Progenitor cell of endocrine pancreas (in vitro differentiated cells): ENCODE results near the gene RHO. TPM values are rescaled to one million over a fixed set of nuclear protein-coding genes. Genes with fewer than 3 reads are reported as not detected.

Experiments
- DNase-seq: peaks from one replicate; pipeline ENCODE4 v3.0.0; 2021; ENCODE audit warnings: low spot score; ENCODE audit not compliant: unreplicated experiment
- H3K27ac Mint-ChIP-seq: 2 replicates; pipeline ENCODE4 v1.8.0; 2021; ENCODE audit warnings: mild to moderate bottlenecking, moderate library complexity, mixed read lengths
- H3K27me3 Mint-ChIP-seq: 2 replicates; pipeline ENCODE4 v1.8.0; 2021; ENCODE audit warnings: mixed read lengths
- H3K36me3 Mint-ChIP-seq: 2 replicates; pipeline ENCODE4 v1.8.0; 2022; ENCODE audit warnings: mixed read lengths; ENCODE audit not compliant: insufficient read depth
- H3K4me1 Mint-ChIP-seq: 2 replicates; pipeline ENCODE4 v1.8.0; 2021; ENCODE audit warnings: low read depth, mixed read lengths
- H3K4me3 Mint-ChIP-seq: 2 replicates; pipeline ENCODE4 v1.8.0; 2021; ENCODE audit warnings: low read depth, mild to moderate bottlenecking, moderate library complexity, mixed read lengths
- H3K9me3 Mint-ChIP-seq: 2 replicates; pipeline ENCODE4 v1.8.0; 2021; ENCODE audit warnings: low read depth, mixed read lengths
- total RNA-seq: library from RNA; stranded (reverse); gene quantifications from 2 replicates; pipeline ENCODE4 v1.2.1, GENCODE V29; 2021
- TF ChIP-seq, protein P1 (sequence below): fragments of 200-600 bp; sonication (generic); IDR thresholded peaks from one replicate; pipeline ENCODE4 v1.5.0; 2021; ENCODE audit warnings: antibody characterized with exemption, mild to moderate bottlenecking; ENCODE audit not compliant: unreplicated experiment

RHO gene
- total RNA-seq, 1 donor from 2014 or later, result 0.10 TPM

DNA sequence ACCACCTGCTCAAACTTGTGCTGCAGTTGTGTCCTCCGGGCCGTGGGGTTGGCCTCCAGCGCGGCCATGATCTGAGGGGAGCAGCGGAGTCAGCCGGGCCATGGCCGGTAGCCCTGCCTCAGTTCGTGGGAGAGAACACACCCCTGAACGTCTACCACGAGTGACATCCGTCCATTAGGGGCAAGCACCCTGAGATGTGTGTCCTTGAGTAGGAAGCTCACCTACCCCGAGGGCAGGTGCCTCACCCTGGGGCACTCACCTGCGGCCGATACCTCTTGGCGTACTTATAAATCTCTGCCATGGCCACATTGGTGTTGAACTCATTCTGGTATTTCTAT, 27.9 kb downstream of the RHO start:
- TF ChIP-seq, protein P1, sequence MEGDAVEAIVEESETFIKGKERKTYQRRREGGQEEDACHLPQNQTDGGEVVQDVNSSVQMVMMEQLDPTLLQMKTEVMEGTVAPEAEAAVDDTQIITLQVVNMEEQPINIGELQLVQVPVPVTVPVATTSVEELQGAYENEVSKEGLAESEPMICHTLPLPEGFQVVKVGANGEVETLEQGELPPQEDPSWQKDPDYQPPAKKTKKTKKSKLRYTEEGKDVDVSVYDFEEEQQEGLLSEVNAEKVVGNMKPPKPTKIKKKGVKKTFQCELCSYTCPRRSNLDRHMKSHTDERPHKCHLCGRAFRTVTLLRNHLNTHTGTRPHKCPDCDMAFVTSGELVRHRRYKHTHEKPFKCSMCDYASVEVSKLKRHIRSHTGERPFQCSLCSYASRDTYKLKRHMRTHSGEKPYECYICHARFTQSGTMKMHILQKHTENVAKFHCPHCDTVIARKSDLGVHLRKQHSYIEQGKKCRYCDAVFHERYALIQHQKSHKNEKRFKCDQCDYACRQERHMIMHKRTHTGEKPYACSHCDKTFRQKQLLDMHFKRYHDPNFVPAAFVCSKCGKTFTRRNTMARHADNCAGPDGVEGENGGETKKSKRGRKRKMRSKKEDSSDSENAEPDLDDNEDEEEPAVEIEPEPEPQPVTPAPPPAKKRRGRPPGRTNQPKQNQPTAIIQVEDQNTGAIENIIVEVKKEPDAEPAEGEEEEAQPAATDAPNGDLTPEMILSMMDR, result no peak
- Mint-ChIP-seq H3K4me3 (no peak overlapping the region), H3K9me3 (no peaks in the 10 kb centered on the region), H3K27me3 (peaks cover 22% of the 10 kb centered on the region), H3K4me1 (peaks cover 2% of the 10 kb centered on the region), H3K27ac (no peak overlapping the region), H3K36me3 (no peaks in the 10 kb centered on the region)
- DNase-seq, result no peak

- Mint-ChIP-seq H3K27ac (no peak overlapping the region), H3K27me3 (peaks cover 20% of the 10 kb centered on the region), H3K4me3 (no peak overlapping the region), H3K4me1 (peaks cover 2% of the 10 kb centered on the region), H3K9me3 (no peaks in the 10 kb centered on the region), H3K36me3 (no peaks in the 10 kb centered on the region)
- DNase-seq, result no peak
- TF ChIP-seq, protein P1, result no peak
These were observed 28.6 kb downstream of the RHO start for GRCh38 chr3:129556890-129557547.

- Mint-ChIP-seq H3K9me3 (no peaks in the 10 kb centered on the region), H3K27me3 (peaks cover 15% of the 10 kb centered on the region)
These were observed 29.1 kb downstream of the RHO start for GRCh38 chr3:129557548-129557894.

GRCh38 chr3:129558081-129558771, 29.8 kb downstream of the RHO start:
- DNase-seq, result no peak
- no peak overlapping the region for H3K4me3 Mint-ChIP-seq
- H3K27ac Mint-ChIP-seq, result peak overlapping the region; percentile 9
- no peaks in the 10 kb centered on the region for H3K9me3 Mint-ChIP-seq
- TF ChIP-seq, protein P1, result no peak
- peaks cover 10% of the 10 kb centered on the region for H3K27me3 Mint-ChIP-seq
- H3K36me3 Mint-ChIP-seq, result no peaks in the 10 kb centered on the region
- H3K4me1 Mint-ChIP-seq, result peaks cover 2% of the 10 kb centered on the region

More at GRCh38 chr3:129557548-129557894, 29.1 kb downstream of the RHO start:
- TF ChIP-seq, protein P1, result no peak
- no peak overlapping the region for H3K4me3 Mint-ChIP-seq
- H3K27ac Mint-ChIP-seq, result no peak overlapping the region
- H3K36me3 Mint-ChIP-seq, result no peaks in the 10 kb centered on the region
- no peak for DNase-seq
- peaks cover 2% of the 10 kb centered on the region for H3K4me1 Mint-ChIP-seq

GRCh38 chr3:129558772-129559564, 30.5 kb downstream of the RHO start:
- DNase-seq, result no peak
- Mint-ChIP-seq H3K36me3 (no peaks in the 10 kb centered on the region), H3K27me3 (peaks cover 10% of the 10 kb centered on the region), H3K27ac (no peak overlapping the region), H3K4me3 (no peak overlapping the region), H3K9me3 (no peaks in the 10 kb centered on the region), H3K4me1 (peaks cover 2% of the 10 kb centered on the region)
- TF ChIP-seq, protein P1, result no peak
